Activated gamma-delta T cell treated with anti-CD3 and anti-CD28 coated beads, Interleukin-2, amount 50 U/mL, for 16 hours (primary cell): Measurements from ENCODE around the gene CCDC14.
"Not testable (repeated sequence)": the region's sequence is repeated elsewhere in the genome, so short reads cannot be mapped to it uniquely, and the experiment has no call there.

Source experiments
- DNase-seq: peaks from one replicate; pipeline ENCODE4 v3.0.0-alpha.2; 2020; ENCODE audit warnings: low read depth

Gene CCDC14

GRCh38 chr3:123960781-123961507 is at the start of gene CCDC14:
Gene CCDC14, minus strand, starts transcription at chr3:123961229. Its CDS starts 56 bp downstream, at chr3:123961173.
- DNase-seq: peak; percentile 55

- DNase-seq: not testable (repeated sequence)
These were observed 47.3 kb upstream of the CCDC14 start for GRCh38 chr3:124008321-124008720.

GRCh38 chr3:124007186-124007585 is 46.2 kb upstream of the CCDC14 start:
- DNase-seq: no peak

GRCh38 chr3:124002405-124003079 is 41.5 kb upstream of the CCDC14 start:
- not testable (repeated sequence) for DNase-seq

DNA sequence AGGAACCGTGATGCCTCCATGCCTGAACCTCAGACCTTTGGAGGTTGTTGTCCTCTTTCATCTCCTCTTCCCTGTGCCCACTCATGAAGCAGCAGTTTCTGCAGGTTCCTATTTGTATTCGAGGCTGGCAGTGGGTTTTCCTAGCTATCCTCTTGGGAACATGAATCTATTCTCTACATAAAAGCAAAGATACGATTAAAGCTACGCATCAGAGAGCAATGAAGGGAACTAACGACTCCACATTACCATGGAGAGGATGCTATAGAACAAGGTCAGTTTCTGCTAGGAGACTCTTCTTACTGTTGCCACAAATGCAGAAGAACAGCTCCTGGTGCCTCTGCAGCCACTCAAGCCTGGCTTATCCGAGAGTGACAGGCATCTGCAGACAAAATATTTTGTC is 40.3 kb upstream of the CCDC14 start:
- DNase-seq: not testable (repeated sequence)

DNA sequence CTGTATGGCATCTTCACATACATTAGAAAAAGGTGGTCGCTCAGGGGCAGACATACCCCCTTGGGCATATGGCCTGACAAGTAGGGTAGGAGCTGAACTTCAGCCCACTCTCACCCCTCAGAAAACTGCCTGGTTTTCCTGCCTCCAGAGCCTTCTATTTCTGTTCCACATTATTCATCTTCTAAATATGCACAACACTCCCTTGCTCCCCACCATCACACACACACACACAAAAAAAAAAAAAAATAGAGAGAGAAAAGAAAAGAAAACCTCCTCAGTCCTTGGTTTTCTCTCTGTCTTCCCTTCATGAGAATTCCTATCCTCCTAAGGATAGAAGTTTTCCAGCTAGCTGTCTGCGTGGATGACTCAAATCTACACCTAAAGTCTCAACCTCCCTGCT is 36.5 kb upstream of the CCDC14 start:
- DNase-seq: no peak

- DNase-seq: no peak
These were observed 32.8 kb upstream of the CCDC14 start for GRCh38 chr3:123993818-123994217.

DNA sequence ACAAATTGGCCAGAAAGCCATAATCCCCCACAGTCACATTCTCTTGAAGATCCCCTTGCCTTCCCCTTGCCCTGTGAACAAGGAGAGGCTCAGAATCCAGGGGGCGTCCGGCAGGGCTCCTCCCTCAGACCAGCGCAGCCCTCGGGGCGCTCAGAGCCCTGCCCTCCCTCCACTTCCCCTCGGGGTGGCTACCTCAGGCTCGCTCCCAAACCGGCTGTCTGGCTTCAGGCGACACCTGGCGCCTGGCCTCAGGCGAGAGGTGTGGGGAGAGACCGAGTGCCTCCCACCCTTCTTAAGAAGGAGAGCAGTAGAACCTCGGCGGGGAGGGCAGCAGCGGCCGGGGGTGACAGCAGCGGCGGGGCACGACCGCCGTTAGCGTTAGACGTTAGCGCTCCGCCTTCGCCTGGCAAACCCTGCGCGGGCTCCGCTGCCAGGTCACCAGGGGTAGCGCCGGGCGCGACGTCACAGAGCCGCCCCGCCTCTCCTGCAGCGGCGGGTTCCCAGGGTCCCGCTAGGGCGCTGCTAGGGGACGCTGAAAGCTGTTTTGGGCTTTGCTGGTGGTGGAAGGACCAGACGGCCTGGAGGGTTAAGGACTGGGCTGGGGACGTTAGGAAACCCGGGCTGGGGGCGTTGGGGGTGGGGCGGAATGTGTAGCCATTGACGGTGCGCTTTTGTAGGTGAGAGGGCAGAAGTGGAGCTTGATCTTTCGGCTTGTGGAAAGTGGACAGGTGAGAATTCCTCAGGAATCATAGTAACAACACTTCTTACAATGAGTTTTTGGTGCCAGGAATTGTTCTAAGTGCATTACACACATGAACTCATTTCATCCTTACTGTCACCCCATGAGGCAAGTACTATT is 30.9 kb upstream of the CCDC14 start, which contains the start of gene ROPN1:
Gene ROPN1 (minus strand): TSS at position 395 of the 859 bp plus-strand sequence. CDS start 11,643 bp downstream, outside the sequence.
- DNase-seq: not testable (repeated sequence)

- no peak for DNase-seq
These were observed 25.4 kb upstream of the CCDC14 start for GRCh38 chr3:123986427-123986826.

DNA sequence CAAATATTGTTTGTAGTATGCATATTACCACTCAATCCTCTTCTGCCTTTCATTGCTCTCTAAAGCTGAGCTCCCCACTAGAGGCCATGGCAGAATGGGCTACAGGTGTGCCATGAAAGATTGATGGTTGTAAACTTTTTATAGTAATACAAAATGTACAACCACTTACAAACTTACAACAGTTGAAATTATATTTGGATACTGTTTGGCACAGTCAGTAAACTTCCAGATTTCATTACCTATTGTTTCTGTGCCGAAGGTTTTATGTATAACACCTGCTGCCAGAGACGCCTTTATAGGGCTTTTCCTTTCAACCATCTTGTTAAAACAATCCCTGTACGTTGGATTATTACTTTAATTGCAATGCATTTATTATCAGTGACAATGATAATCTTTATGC is 23.9 kb upstream of the CCDC14 start:
- no peak for DNase-seq

GRCh38 chr3:123984350-123984749 is 23.3 kb upstream of the CCDC14 start:
- DNase-seq: no peak

DNA sequence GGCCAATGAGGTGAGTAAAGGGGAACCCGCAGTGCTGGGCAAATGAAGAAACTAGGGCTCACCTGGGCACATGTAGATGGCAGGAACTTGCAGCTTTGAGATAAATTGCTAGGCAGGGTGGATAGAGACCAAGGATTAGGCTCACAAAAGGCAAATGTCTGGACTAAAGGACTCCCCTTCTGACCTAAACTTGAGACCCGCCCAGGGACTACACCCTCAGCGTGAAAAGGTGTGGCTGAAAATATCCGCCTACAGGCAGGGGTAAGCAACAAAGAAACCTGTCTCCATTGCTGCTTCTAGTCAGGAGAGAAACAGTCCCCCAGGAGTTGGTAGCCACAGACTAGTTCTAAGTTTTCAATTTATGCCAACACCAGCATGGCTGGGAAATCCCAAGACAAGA is 20.3 kb upstream of the CCDC14 start:
- DNase-seq: not testable (repeated sequence)

DNA sequence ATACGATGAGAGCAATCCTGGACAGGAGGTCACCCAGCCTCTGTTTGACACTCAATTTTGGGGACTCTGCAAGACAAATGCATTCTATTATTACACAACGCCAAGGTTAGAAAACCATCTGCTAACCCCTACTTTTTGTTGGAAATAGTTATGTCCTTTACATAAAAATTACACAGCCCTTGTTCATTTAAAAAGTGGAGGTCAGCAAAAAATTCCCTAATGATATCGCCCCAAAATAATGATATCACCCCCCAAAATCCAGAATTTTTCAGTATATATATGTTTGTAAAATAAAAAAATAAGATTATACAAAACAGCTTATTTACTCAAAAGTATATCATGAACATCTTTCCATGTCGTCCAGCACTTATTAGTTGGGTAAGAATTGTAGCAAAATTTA is 19.5 kb upstream of the CCDC14 start:
- no peak for DNase-seq

GRCh38 chr3:123979525-123980501 is 18.8 kb upstream of the CCDC14 start:
- peak; percentile 9 for DNase-seq

DNA sequence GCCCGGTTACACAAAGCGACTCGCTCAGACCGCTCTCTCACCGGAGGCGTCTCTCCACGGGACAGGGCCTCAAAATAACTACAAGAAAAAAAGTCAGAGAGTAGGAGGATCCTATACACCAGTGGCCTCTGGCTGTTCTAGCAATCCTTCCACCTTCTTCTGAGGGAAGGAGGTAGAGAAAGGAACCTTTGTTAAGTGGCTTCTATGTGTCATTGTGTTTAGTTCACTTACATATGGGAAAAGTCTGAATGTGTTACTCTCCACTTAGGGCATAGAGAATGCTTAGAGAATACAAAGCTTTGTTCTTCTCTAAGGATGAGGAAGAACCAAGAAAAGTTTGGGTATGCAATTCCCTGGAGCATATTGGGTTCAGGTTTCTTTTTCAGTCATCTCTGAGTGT is 15.9 kb upstream of the CCDC14 start:
- DNase-seq: not testable (repeated sequence)

DNA sequence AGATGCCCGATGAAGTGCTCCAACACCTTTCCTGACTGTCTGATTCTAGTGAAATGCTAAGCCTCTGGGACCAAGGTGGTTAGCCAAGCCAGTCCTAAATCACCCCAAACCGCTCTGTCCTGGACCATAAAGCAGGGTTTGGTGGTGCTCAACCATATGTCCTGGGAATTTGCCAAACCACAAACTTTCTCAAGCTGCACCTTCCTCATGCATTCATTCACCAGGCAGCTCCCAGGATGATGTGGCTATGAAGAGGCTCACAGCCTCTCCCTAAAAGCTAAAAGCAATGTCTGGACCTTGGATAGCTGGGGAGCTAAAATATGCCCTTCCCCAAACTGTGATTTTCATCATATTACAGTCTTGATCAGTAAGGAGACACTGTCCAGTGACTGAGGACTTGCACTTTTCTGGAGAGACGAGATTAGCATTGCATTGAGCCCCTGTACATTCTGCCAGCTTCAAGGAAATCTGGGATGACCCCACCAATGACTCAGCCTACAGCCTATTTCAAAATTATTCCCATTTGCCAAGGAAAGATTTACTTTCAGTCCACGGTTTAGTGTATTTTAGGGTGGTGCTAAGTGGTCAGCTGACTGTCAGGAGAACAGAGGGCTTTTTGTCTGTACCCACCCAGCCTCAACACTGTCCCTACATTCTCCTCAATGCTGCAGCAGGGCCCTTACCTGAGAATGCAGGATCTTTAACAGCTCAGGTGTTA is 15.3 kb upstream of the CCDC14 start:
- not testable (repeated sequence) for DNase-seq

DNA sequence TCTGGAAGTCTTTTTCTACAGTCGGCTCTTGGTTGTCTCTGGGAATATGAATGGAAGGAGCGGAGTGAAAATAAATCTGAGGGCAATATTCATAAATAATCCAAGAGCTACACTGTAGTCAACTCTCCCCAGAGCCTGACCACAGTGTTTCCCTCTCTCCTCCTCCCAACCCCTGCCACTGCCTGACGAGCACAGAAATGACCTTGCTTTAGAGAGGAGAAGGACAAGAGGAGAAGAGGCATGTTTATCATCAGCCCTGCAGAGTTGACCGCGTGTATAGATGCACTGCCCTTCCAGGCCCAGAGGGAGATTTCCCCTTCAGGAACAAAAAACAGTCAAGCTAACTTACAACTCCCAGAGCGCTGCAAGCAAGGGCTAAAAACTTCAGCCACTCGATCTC is 14.0 kb upstream of the CCDC14 start:
- not testable (repeated sequence) for DNase-seq

DNA sequence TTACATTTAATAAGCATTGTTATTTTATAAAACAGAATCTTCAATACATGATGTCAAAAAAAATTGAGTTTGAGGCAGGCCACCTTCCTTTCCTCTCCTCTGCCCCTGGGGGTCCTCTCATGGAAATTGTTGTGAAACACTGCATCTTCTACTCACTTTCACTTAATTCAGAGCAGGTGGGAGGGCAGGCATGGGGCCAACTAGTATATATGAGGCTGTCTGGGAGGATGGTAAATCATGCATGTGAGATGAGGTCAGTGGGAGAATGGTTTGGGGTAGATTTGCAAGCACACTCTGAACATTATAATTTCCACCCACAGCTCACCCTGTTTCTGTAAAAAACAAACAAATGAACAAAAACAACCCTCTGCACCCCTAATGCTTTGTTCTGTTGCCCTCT is 10.4 kb upstream of the CCDC14 start:
- DNase-seq: no peak

- DNase-seq: not testable (repeated sequence)
These were observed 6.2 kb upstream of the CCDC14 start for GRCh38 chr3:123967260-123967659.

GRCh38 chr3:123966799-123967198 is 5.8 kb upstream of the CCDC14 start:
- not testable (repeated sequence) for DNase-seq

- DNase-seq: not testable (repeated sequence)
These were observed 3.8 kb upstream of the CCDC14 start for GRCh38 chr3:123964793-123965192.
